Subcutaneous adipose tissue (tissue), 4 donors: ENCODE measurements around the gene SH3RF2. TPM values are rescaled to one million over a fixed set of nuclear protein-coding genes. Genes with fewer than 3 reads are reported as not detected.

Experiments
- total RNA-seq, 4 donors: library from RNA; depleted of rRNA; stranded (reverse); fragments of >200 nt; gene quantifications; one replicate each; pipeline ENCODE4 v1.1.0, GENCODE V29; 2016
- TF ChIP-seq, protein P1 (sequence below): fragments of 450-650 bp; IDR thresholded peaks from one replicate; pipeline ENCODE4 v1.5.1; 2016; ENCODE audit warnings: low read depth, mild to moderate bottlenecking, control low read depth, antibody characterized with exemption, moderate library complexity

The SH3RF2 gene
- total RNA-seq, 4 donors from 2014 or later, result 0.33 to 5.3 (median 3.0) TPM

GRCh38 chr5:146009020-146009419 is 72.6 kb downstream of the SH3RF2 start:
- TF ChIP-seq, protein P1, sequence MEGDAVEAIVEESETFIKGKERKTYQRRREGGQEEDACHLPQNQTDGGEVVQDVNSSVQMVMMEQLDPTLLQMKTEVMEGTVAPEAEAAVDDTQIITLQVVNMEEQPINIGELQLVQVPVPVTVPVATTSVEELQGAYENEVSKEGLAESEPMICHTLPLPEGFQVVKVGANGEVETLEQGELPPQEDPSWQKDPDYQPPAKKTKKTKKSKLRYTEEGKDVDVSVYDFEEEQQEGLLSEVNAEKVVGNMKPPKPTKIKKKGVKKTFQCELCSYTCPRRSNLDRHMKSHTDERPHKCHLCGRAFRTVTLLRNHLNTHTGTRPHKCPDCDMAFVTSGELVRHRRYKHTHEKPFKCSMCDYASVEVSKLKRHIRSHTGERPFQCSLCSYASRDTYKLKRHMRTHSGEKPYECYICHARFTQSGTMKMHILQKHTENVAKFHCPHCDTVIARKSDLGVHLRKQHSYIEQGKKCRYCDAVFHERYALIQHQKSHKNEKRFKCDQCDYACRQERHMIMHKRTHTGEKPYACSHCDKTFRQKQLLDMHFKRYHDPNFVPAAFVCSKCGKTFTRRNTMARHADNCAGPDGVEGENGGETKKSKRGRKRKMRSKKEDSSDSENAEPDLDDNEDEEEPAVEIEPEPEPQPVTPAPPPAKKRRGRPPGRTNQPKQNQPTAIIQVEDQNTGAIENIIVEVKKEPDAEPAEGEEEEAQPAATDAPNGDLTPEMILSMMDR, result no peak

- TF ChIP-seq, protein P1, result no peak
Measured at GRCh38 chr5:146013761-146014160, 77.4 kb downstream of the SH3RF2 start.

GRCh38 chr5:146015001-146015400 is 78.6 kb downstream of the SH3RF2 start:
- TF ChIP-seq, protein P1, result no peak

- TF ChIP-seq, protein P1, result no peak
Measured at GRCh38 chr5:146016764-146017484, 80.5 kb downstream of the SH3RF2 start.

DNA sequence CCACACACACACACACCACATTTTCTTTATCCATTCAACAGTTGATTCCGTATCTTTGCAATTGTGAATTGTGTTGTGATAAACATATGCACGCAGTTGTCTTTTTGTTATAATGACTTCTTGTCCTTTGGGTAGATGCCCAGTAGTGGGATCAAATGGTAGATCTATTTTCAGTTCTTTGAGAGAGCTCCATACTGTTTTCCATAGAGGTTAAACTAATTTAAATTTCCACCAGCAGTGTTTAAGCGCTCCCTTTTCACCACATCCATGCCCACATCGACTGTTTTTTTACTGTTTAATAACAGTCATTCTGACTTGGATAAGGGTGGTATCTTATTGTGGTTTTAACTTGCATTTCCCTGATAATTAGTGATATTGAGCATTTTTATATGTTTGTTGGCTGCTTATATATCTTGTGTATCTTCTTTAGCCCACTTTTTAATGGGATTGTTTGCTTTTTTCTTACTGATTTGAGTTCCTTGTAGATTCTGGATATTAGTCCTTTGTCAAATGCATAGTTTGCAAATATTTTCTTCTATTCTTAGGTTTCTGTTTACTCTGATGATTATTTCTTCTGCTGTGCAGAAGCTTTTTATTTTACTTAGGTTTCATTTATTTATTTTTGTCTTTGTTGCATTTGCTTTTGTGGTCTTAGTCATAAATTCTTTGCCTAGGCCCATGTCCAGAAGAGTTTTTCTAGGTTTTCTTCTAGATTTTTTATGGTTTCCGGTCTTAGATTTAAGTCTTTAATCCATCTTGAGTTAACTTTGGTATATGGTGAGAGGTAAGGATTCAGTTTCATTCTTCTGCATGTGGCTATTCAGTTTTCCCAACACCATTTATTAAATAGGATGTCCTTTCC is 82.4 kb downstream of the SH3RF2 start:
- TF ChIP-seq, protein P1, result no peak

- TF ChIP-seq, protein P1, result no peak
Measured at GRCh38 chr5:146020100-146020499, 83.7 kb downstream of the SH3RF2 start.

- TF ChIP-seq, protein P1, result no peak
Measured at GRCh38 chr5:146024034-146024433, 87.7 kb downstream of the SH3RF2 start.
